ENCODE measurements around the gene TRIB2.

The TRIB2 gene

DNA sequence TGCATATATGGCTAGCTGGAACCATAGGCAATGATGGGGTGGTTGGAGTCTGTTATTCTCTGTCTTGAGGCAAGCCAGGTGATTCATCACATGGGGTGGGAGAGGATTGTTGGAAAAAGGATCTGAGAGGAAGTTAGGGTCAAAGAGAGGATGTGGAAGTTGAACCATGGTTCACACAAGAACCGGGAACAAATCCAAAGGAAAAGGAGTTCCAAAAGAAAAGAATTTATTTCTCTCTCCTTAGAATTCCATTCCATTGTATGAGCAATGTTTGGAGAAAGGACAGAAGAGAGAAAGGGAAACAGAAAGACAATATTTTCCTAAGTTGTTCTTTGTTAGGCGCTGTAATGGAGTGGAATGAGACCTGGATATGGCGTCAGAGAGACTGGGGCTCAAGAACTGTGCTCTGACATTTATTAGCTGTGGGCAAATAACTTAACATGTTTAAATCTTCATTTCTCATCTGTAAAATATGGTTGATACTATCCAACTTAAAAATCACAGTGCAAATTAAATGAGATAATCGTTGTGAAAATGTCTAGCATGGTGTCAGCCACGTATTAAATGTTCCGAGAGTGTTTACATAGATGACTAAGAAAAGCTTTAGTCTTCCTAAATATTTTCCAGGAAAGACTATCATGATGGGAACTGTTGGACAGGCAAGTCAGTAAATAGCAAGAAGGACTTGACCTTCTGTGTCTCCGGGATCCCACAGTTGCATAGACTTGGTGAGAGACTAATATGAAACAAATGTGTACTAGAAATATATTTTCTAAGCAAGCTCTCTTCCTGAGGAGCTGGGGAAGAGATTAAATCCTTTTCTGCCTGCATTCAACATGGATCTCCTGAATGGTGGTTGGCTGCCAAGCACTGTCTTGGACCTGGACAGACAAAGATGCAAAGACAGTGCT is 71.4 kb downstream of the TRIB2 start:
- no peak for DNase-seq

DNA sequence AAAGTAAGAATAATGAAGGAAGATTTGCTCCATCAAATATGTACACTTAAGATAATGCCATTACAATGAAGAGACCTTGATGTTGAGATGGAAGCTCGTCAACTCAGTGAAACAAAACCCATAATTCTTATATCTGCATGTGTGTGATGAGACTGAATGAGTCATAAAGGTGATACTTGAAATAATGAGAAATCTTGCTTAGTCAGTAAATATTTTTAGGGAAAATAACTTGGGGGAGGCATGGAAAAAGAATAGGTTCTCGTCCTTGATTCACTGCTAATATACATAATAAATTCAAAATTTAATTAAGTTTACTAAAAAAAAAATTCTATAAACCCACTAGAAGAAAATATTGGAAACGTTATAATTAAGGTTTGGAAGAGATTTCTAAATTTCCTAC is 75.2 kb downstream of the TRIB2 start:
- no peak for DNase-seq
